ENCODE results near the gene CEP78.

DNA sequence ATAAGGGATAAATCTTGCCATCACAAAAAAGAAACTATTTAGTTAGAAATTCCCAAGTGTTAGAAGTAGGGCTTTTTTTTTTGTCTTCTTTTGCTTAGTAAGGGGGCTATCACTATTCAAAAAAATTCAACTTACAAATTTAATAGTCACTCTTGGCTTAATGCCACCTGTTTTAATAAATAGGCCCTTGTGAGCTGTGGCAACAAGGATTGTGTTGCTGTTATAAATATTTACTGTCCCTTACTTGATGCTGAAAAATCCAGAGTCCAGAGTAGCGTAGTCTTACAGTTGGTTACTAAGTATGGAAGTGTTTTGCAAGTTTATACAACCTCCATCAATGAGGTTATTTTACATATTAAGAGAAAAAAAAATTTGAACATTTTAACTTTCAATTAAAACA lies 21.4 kb upstream of the CEP78 start:
- TF ChIP-seq, protein P1, sequence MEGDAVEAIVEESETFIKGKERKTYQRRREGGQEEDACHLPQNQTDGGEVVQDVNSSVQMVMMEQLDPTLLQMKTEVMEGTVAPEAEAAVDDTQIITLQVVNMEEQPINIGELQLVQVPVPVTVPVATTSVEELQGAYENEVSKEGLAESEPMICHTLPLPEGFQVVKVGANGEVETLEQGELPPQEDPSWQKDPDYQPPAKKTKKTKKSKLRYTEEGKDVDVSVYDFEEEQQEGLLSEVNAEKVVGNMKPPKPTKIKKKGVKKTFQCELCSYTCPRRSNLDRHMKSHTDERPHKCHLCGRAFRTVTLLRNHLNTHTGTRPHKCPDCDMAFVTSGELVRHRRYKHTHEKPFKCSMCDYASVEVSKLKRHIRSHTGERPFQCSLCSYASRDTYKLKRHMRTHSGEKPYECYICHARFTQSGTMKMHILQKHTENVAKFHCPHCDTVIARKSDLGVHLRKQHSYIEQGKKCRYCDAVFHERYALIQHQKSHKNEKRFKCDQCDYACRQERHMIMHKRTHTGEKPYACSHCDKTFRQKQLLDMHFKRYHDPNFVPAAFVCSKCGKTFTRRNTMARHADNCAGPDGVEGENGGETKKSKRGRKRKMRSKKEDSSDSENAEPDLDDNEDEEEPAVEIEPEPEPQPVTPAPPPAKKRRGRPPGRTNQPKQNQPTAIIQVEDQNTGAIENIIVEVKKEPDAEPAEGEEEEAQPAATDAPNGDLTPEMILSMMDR (IDR thresholded peaks at IDR 0.05), result no peak
- TF ChIP-seq POLR2A (IDR thresholded peaks at IDR 0.05), result no peak

Data from body of pancreas (tissue), 4 donors.